A673 (cell line): Measurements from ENCODE around the gene ID4.

Experiments used
- CTCF ChIP-seq: fragments of 300-800, 200-600 bp; sonication (generic); conservative IDR thresholded peaks from 2 replicates; pipeline ENCODE4 v1.5.1; 2017; ENCODE audit warnings: low read depth, mild to moderate bottlenecking, antibody characterized with exemption, low read length, moderate library complexity, mixed read lengths
- EZH2 ChIP-seq: fragments of 200-600 bp; sonication (generic); IDR thresholded peaks from 2 replicates; pipeline ENCODE4 v1.6.1; 2017; ENCODE audit warnings: borderline replicate concordance, low read depth, mild to moderate bottlenecking, mixed read lengths, antibody characterized with exemption, low read length; ENCODE audit not compliant: poor library complexity, severe bottlenecking

- no peak for TF ChIP-seq CTCF
- TF ChIP-seq EZH2: no peak
Measured at GRCh38 chr6:19880066-19880465, 42.9 kb downstream of the ID4 start.
